T-cell (primary cell): ENCODE data around the gene MAP3K6. TPM values are rescaled to one million over a fixed set of nuclear protein-coding genes. Genes with fewer than 3 reads are reported as not detected.

Experiments used
- ATAC-seq, 4 experiments: fragments of 200-7000 bp in 3 of 4; fragments of 150-1000 bp in 1 of 4; cut with Tn5 transposase; replicated peaks in 1 of 4; 1 replicate in 3 of 4; 2 replicates in 1 of 4; pipeline ENCODE4 v1.10.0; 2021; ENCODE audit warnings: moderate library complexity in 3 of 4, mild to moderate bottlenecking in 2 of 4, moderate number of reproducible peaks in 1 of 4
- CTCF ChIA-PET, 2 donors: fragments of 300-600 bp; sonication (Branson Sonifier 250); formaldehyde crosslinking; loops; one replicate each; lab custom pipeline; 2022; ENCODE audit warnings: antibody characterized with exemption in 2 of 2; lab: Charles Lee
- POLR2A ChIA-PET, 2 donors: fragments of 300-600 bp; sonication (Branson Sonifier 250); formaldehyde crosslinking; loops; one replicate each; lab custom pipeline; 2022; ENCODE audit warnings: antibody characterized with exemption in 2 of 2; lab: Charles Lee
- DNase-seq, 35 experiments: peaks; one replicate each; pipeline versions ENCODE4 v3.0.0 to v3.0.0-alpha.2; 2013 to 2023
- H3K27ac ChIP-seq: one replicate; pipeline ENCODE4 v1.5.1; 2013; ENCODE audit warnings: low read length
- H3K27me3 ChIP-seq, 2 experiments: replicated peaks in 1 of 2; 1 replicate in 1 of 2; 2 replicates in 1 of 2; pipeline versions ENCODE4 v1.6.1 to v1.7.0; 2013; ENCODE audit warnings: low read length in 1 of 2, mixed read lengths in 1 of 2; ENCODE audit not compliant: control insufficient read depth in 2 of 2, insufficient read depth in 2 of 2; ENCODE audit errors: extremely low read depth in 1 of 2
- H3K36me3 ChIP-seq, 2 donors: 1 replicate in 1 of 2; 2 replicates in 1 of 2; pipeline versions ENCODE4 v1.6.1 to v1.7.0; 2013; ENCODE audit warnings: low read length in 1 of 2; ENCODE audit not compliant: control insufficient read depth in 2 of 2, insufficient read depth in 1 of 2; ENCODE audit errors: extremely low read depth in 1 of 2
- H3K4me1 ChIP-seq, 2 experiments: 1 replicate in 1 of 2; 2 replicates in 1 of 2; pipeline versions ENCODE4 v1.6.1 to v1.7.0; 2013; ENCODE audit warnings: low read length in 2 of 2, mixed read lengths in 1 of 2; ENCODE audit not compliant: insufficient read depth in 2 of 2, control insufficient read depth in 1 of 2; ENCODE audit errors: extremely low read depth in 1 of 2
- H3K4me3 ChIP-seq, 2 donors: 1 replicate in 1 of 2; 2 replicates in 1 of 2; pipeline versions ENCODE4 v1.5.1 to v1.7.0; 2013; ENCODE audit warnings: mild to moderate bottlenecking in 2 of 2, low read length in 1 of 2, moderate library complexity in 1 of 2; ENCODE audit not compliant: control insufficient read depth in 1 of 2; ENCODE audit errors: extremely low read depth in 1 of 2
- H3K9me3 ChIP-seq: 2 replicates; pipeline ENCODE4 v1.7.0; 2013
- H3K27ac Mint-ChIP-seq, 2 donors: one replicate each; pipeline ENCODE4 v1.8.0; 2020 to 2021; ENCODE audit warnings: mild to moderate bottlenecking in 2 of 2, mixed read lengths in 2 of 2
- H3K27me3 Mint-ChIP-seq, 2 donors: one replicate each; pipeline ENCODE4 v1.8.0; 2021 to 2022; ENCODE audit warnings: mixed read lengths in 2 of 2
- H3K36me3 Mint-ChIP-seq: one replicate; pipeline ENCODE4 v1.8.0; 2021; ENCODE audit warnings: mixed read lengths
- H3K4me1 Mint-ChIP-seq, 3 donors: one replicate each; pipeline ENCODE4 v1.8.0; 2020 to 2022; ENCODE audit warnings: mixed read lengths in 3 of 3, mild to moderate bottlenecking in 1 of 3
- H3K4me3 Mint-ChIP-seq, 3 donors: one replicate each; pipeline ENCODE4 v1.8.0; 2020 to 2022; ENCODE audit warnings: mild to moderate bottlenecking in 3 of 3, mixed read lengths in 3 of 3, moderate library complexity in 3 of 3
- H3K9me3 Mint-ChIP-seq, 3 donors: one replicate each; pipeline ENCODE4 v1.8.0; 2020 to 2022; ENCODE audit warnings: mixed read lengths in 3 of 3
- whole genome bisulfite sequencing: methylation state at CpG from one replicate; pipeline ENCODE4 v1.1.5; 2013; ENCODE audit warnings: missing lambda C conversion rate; ENCODE audit not compliant: insufficient coverage; 5-methylcytosine and 5-hydroxymethylcytosine counted together
- total RNA-seq, 35 experiments: library from RNA in 6 of 35; stranded (reverse) in 6 of 35; fragments of 120-200 nt in 1 of 35; gene quantifications; one replicate each; pipeline versions ENCODE4 v1.2.1 to v1.2.4 and lab custom pipeline; 2013 to 2026

The MAP3K6 gene
- total RNA-seq, 5 donors from 2014 or later (not counting 1 experiment from before 2014, with no cell fraction given) = 7.0 to 31.1 (median 12.8) TPM

DNA sequence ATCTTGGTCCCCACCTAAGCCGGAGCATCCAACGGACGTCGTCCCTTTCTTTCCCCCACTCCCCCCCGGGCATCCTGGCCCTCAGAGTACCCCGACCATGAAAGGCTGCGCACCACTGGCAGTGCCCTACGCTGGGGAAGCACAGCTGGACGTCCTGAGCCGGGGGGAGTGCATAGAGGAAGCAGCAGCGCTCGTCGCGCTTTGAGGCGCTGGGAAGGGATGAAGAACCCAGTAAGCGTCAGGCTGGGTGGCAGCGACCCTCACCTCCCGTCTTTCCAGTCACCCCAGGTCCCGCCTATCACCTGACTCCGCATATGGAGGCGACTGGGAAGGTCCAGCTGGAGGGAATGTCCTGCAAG is 5.7 kb downstream of the MAP3K6 start:
- H3K4me3 Mint-ChIP-seq = peak overlapping the region; percentile 65 to 75 (median 67)
- Histone ChIP-seq H3K9me3 (no peaks in the 10 kb centered on the region), H3K36me3 (no peaks in the 10 kb centered on the region), H3K27me3 (no peaks in the 10 kb centered on the region), H3K4me3 (no peak overlapping the region), H3K4me1 (peaks cover 13 to 66% of the 10 kb centered on the region in 2 experiments), H3K27ac (no peak overlapping the region)
- 91% methylated on average over 12 of the region's 21 CpGs for WGBS
- H3K27me3 Mint-ChIP-seq = no peaks in the 10 kb centered on the region
- H3K4me1 Mint-ChIP-seq = peaks cover 46 to 60% (median 52%) of the 10 kb centered on the region in 3 donors
- DNase-seq (no peak), ATAC-seq (no peak)
- H3K9me3 Mint-ChIP-seq = no peaks in the 10 kb centered on the region
- H3K27ac Mint-ChIP-seq = no peak overlapping the region
- POLR2A ChIA-PET = interaction anchor here in 1 of 2 donors (0.6 kb wide), 1 partner anchor 897 kb away, joined by 3 read pairs; no protein-coding TSS in a partner anchor
- H3K36me3 Mint-ChIP-seq = no peaks in the 10 kb centered on the region
- CTCF ChIA-PET = no interaction called here

GRCh38 chr1:27360159-27361043 is 6.4 kb downstream of the MAP3K6 start:
- H3K36me3 ChIP-seq = no peaks in the 10 kb centered on the region
- 19% methylated on average over 49 of the region's 71 CpGs for WGBS
- H3K9me3 ChIP-seq = no peaks in the 10 kb centered on the region
- ATAC-seq (peak in 3 of 4 experiments; percentile 10 to 33 (median 28)), DNase-seq (peak in 14 of 35 experiments; percentile 24 to 64 (median 39))
- H3K27me3 Mint-ChIP-seq = no peaks in the 10 kb centered on the region
- peaks cover 13 to 66% of the 10 kb centered on the region in 2 experiments for H3K4me1 ChIP-seq
- ChIA-PET CTCF (interaction anchor here in 1 of 2 donors (0.6 kb wide), 1 partner anchor 240 kb away, joined by 9 read pairs; no protein-coding TSS in a partner anchor), POLR2A (no interaction called here)
- H3K27me3 ChIP-seq = no peaks in the 10 kb centered on the region
- H3K4me1 Mint-ChIP-seq = peaks cover 44 to 61% (median 56%) of the 10 kb centered on the region in 3 donors
- H3K27ac ChIP-seq = no peak overlapping the region
- H3K27ac Mint-ChIP-seq = peak overlapping the region; percentile 71 to 85
- H3K36me3 Mint-ChIP-seq = no peaks in the 10 kb centered on the region
- H3K4me3 ChIP-seq = peak overlapping the region; percentile 39 to 45
- no peaks in the 10 kb centered on the region for H3K9me3 Mint-ChIP-seq
- H3K4me3 Mint-ChIP-seq = peak overlapping the region; percentile 65 to 75 (median 67)

DNA sequence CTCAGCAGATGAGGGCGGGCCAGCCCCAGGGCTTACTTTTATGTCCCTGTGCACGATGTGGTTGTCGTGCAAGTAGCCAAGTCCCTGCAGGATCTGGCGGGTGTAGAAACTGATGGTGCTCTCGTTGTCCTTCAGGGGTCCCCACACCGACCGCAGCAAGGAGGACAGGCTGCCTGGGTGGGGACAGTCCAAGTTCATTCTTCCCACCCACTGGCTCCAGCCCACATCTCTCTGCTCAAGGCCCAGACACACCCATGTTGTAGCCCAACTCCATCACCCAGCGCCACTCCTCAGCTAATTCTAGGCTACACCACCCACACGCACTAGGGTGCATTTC is 7.0 kb downstream of the MAP3K6 start:
- ChIA-PET POLR2A (no interaction called here), CTCF (interaction anchor here in 1 of 2 donors (0.6 kb wide), 1 partner anchor 240 kb away, joined by 9 read pairs; no protein-coding TSS in a partner anchor)
- H3K36me3 ChIP-seq = no peaks in the 10 kb centered on the region
- peak overlapping the region; percentile 61 to 85 for H3K27ac Mint-ChIP-seq
- no peaks in the 10 kb centered on the region for H3K27me3 ChIP-seq
- H3K9me3 Mint-ChIP-seq = no peaks in the 10 kb centered on the region
- H3K9me3 ChIP-seq = no peaks in the 10 kb centered on the region
- H3K27ac ChIP-seq = no peak overlapping the region
- ATAC-seq (peak in 1 of 4 experiments; percentile 0), DNase-seq (no peak)
- WGBS = 41% methylated on average over 7 of the region's 9 CpGs
- H3K27me3 Mint-ChIP-seq = no peaks in the 10 kb centered on the region
- H3K4me3 ChIP-seq = peak overlapping the region; percentile 39 to 45
- peaks cover 8 to 64% of the 10 kb centered on the region in 2 experiments for H3K4me1 ChIP-seq
- H3K4me1 Mint-ChIP-seq = peaks cover 42 to 58% (median 52%) of the 10 kb centered on the region in 3 donors
- peak overlapping the region; percentile 65 to 75 (median 67) for H3K4me3 Mint-ChIP-seq
- H3K36me3 Mint-ChIP-seq = no peaks in the 10 kb centered on the region

- no peak overlapping the region for H3K27ac Mint-ChIP-seq
- no peaks in the 10 kb centered on the region for H3K27me3 Mint-ChIP-seq
These were observed 7.8 kb downstream of the MAP3K6 start for GRCh38 chr1:27358928-27359313.

GRCh38 chr1:27358038-27358927 is 8.5 kb downstream of the MAP3K6 start:
- peaks cover 33 to 52% (median 42%) of the 10 kb centered on the region in 3 donors for H3K4me1 Mint-ChIP-seq
- DNase-seq (no peak), ATAC-seq (no peak)
- peak overlapping the region in 2 of 3 donors; percentile 66 to 75 for H3K4me3 Mint-ChIP-seq
- Histone ChIP-seq H3K4me3 (no peak overlapping the region), H3K27ac (no peak overlapping the region), H3K9me3 (no peaks in the 10 kb centered on the region), H3K4me1 (peaks cover 8 to 60% of the 10 kb centered on the region in 2 experiments), H3K36me3 (peaks cover 2 to 5% of the 10 kb centered on the region in 2 donors), H3K27me3 (no peaks in the 10 kb centered on the region)
- 98% methylated on average over 17 of the region's 21 CpGs for WGBS
- peak overlapping the region in 1 of 2 donors; percentile 85 for H3K27ac Mint-ChIP-seq
- no peaks in the 10 kb centered on the region for H3K27me3 Mint-ChIP-seq
- H3K9me3 Mint-ChIP-seq = no peaks in the 10 kb centered on the region
- ChIA-PET CTCF (interaction anchor here (0.6 to 1.9 kb wide), 7 partner anchors 8 to 180 kb away, joined by 3 to 9 read pairs (median 3); partner anchors contain the start of gene MAP3K6 (in 1 of the 2)), POLR2A (no interaction called here)
- H3K36me3 Mint-ChIP-seq = no peaks in the 10 kb centered on the region

More at GRCh38 chr1:27358928-27359313, 7.8 kb downstream of the MAP3K6 start:
- Mint-ChIP-seq H3K9me3 (no peaks in the 10 kb centered on the region), H3K4me3 (peak overlapping the region in 2 of 3 donors; percentile 66 to 75), H3K36me3 (no peaks in the 10 kb centered on the region), H3K4me1 (peaks cover 33 to 50% (median 46%) of the 10 kb centered on the region in 3 donors)
- H3K27me3 ChIP-seq = no peaks in the 10 kb centered on the region
- POLR2A ChIA-PET = no interaction called here
- DNase-seq (no peak), ATAC-seq (no peak)
- H3K4me1 ChIP-seq = peaks cover 8 to 60% of the 10 kb centered on the region in 2 experiments
- H3K4me3 ChIP-seq = no peak overlapping the region
- H3K9me3 ChIP-seq = no peaks in the 10 kb centered on the region
- H3K27ac ChIP-seq = no peak overlapping the region
- no peaks in the 10 kb centered on the region for H3K36me3 ChIP-seq
- WGBS = 100% methylated on average over 5 of the region's 5 CpGs
- CTCF ChIA-PET = interaction anchor here in 1 of 2 donors (1.0 kb wide), 1 partner anchor 14 kb away, joined by 3 read pairs; no protein-coding TSS in a partner anchor
